T-helper 1 cell treated with Interleukin-12 subunit alpha and Interleukin-12 subunit beta and Interleukin-4 antibody, amounts not matched to agents 30 μg/mL and 1 μg/mL, for 36 hours (primary cell): ENCODE measurements around the gene CRTC1.

Source experiments
- H3K27ac Mint-ChIP-seq: one replicate; pipeline ENCODE4 v1.8.0; 2021; ENCODE audit warnings: mild to moderate bottlenecking, mixed read lengths
- H3K27me3 Mint-ChIP-seq: one replicate; pipeline ENCODE4 v1.8.0; 2021; ENCODE audit warnings: low read depth, mixed read lengths
- H3K36me3 Mint-ChIP-seq: one replicate; pipeline ENCODE4 v1.8.0; 2021; ENCODE audit warnings: low read depth, mixed read lengths
- H3K4me1 Mint-ChIP-seq: one replicate; pipeline ENCODE4 v1.8.0; 2021; ENCODE audit warnings: low read depth, mixed read lengths
- H3K4me3 Mint-ChIP-seq: one replicate; pipeline ENCODE4 v1.8.0; 2021; ENCODE audit warnings: mild to moderate bottlenecking, moderate library complexity, mixed read lengths
- H3K9me3 Mint-ChIP-seq: one replicate; pipeline ENCODE4 v1.8.0; 2021; ENCODE audit warnings: mixed read lengths

Gene CRTC1

GRCh38 chr19:18774107-18774506 lies 90.6 kb downstream of the CRTC1 start:
- no peaks in the 10 kb centered on the region for H3K4me1 Mint-ChIP-seq
- H3K27me3 Mint-ChIP-seq = no peaks in the 10 kb centered on the region
- no peak overlapping the region for H3K4me3 Mint-ChIP-seq
- H3K9me3 Mint-ChIP-seq = no peaks in the 10 kb centered on the region
- H3K27ac Mint-ChIP-seq = no peak overlapping the region
- no peaks in the 10 kb centered on the region for H3K36me3 Mint-ChIP-seq

GRCh38 chr19:18774782-18775444 lies 91.4 kb downstream of the CRTC1 start:
- Mint-ChIP-seq H3K27me3 (no peaks in the 10 kb centered on the region), H3K4me3 (no peak overlapping the region), H3K27ac (no peak overlapping the region), H3K9me3 (no peaks in the 10 kb centered on the region), H3K36me3 (no peaks in the 10 kb centered on the region), H3K4me1 (no peaks in the 10 kb centered on the region)

- H3K27ac Mint-ChIP-seq = no peak overlapping the region
- H3K4me3 Mint-ChIP-seq = no peak overlapping the region
- H3K27me3 Mint-ChIP-seq = no peaks in the 10 kb centered on the region
- no peaks in the 10 kb centered on the region for H3K4me1 Mint-ChIP-seq
- H3K36me3 Mint-ChIP-seq = no peaks in the 10 kb centered on the region
- no peaks in the 10 kb centered on the region for H3K9me3 Mint-ChIP-seq
Measured at GRCh38 chr19:18775586-18776287, 92.3 kb downstream of the CRTC1 start.

GRCh38 chr19:18776288-18776594 lies 92.8 kb downstream of the CRTC1 start:
- Mint-ChIP-seq H3K27me3 (no peaks in the 10 kb centered on the region), H3K36me3 (no peaks in the 10 kb centered on the region), H3K27ac (no peak overlapping the region), H3K4me1 (no peaks in the 10 kb centered on the region), H3K9me3 (no peaks in the 10 kb centered on the region), H3K4me3 (no peak overlapping the region)

GRCh38 chr19:18776736-18777135 lies 93.3 kb downstream of the CRTC1 start:
- Mint-ChIP-seq H3K36me3 (no peaks in the 10 kb centered on the region), H3K4me1 (no peaks in the 10 kb centered on the region), H3K27ac (no peak overlapping the region), H3K27me3 (no peaks in the 10 kb centered on the region), H3K9me3 (no peaks in the 10 kb centered on the region), H3K4me3 (no peak overlapping the region)

- Mint-ChIP-seq H3K9me3 (no peaks in the 10 kb centered on the region), H3K36me3 (no peaks in the 10 kb centered on the region), H3K27ac (no peak overlapping the region), H3K4me1 (no peaks in the 10 kb centered on the region), H3K4me3 (no peak overlapping the region), H3K27me3 (no peaks in the 10 kb centered on the region)
Measured at GRCh38 chr19:18777301-18778075, 94.0 kb downstream of the CRTC1 start.

GRCh38 chr19:18778076-18778389 lies 94.6 kb downstream of the CRTC1 start:
- Mint-ChIP-seq H3K36me3 (no peaks in the 10 kb centered on the region), H3K27ac (no peak overlapping the region), H3K4me1 (no peaks in the 10 kb centered on the region), H3K9me3 (no peaks in the 10 kb centered on the region), H3K4me3 (no peak overlapping the region), H3K27me3 (no peaks in the 10 kb centered on the region)

- Mint-ChIP-seq H3K27ac (no peak overlapping the region), H3K27me3 (no peaks in the 10 kb centered on the region), H3K9me3 (no peaks in the 10 kb centered on the region), H3K36me3 (no peaks in the 10 kb centered on the region), H3K4me1 (no peaks in the 10 kb centered on the region), H3K4me3 (no peak overlapping the region)
Measured at GRCh38 chr19:18778826-18779495, 95.5 kb downstream of the CRTC1 start.

GRCh38 chr19:18780081-18780480 lies 96.6 kb downstream of the CRTC1 start:
- Mint-ChIP-seq H3K27ac (no peak overlapping the region), H3K36me3 (no peaks in the 10 kb centered on the region), H3K4me1 (no peaks in the 10 kb centered on the region), H3K27me3 (peaks cover 5% of the 10 kb centered on the region), H3K9me3 (no peaks in the 10 kb centered on the region), H3K4me3 (no peak overlapping the region)

GRCh38 chr19:18780631-18781030 lies 97.2 kb downstream of the CRTC1 start:
- no peak overlapping the region for H3K4me3 Mint-ChIP-seq
- no peaks in the 10 kb centered on the region for H3K9me3 Mint-ChIP-seq
- no peaks in the 10 kb centered on the region for H3K36me3 Mint-ChIP-seq
- peaks cover 4% of the 10 kb centered on the region for H3K4me1 Mint-ChIP-seq
- peaks cover 9% of the 10 kb centered on the region for H3K27me3 Mint-ChIP-seq
- H3K27ac Mint-ChIP-seq = no peak overlapping the region

GRCh38 chr19:18781047-18781600 lies 97.6 kb downstream of the CRTC1 start:
- peaks cover 4% of the 10 kb centered on the region for H3K4me1 Mint-ChIP-seq
- no peaks in the 10 kb centered on the region for H3K36me3 Mint-ChIP-seq
- H3K27me3 Mint-ChIP-seq = peaks cover 14% of the 10 kb centered on the region
- H3K4me3 Mint-ChIP-seq = no peak overlapping the region
- no peak overlapping the region for H3K27ac Mint-ChIP-seq
- H3K9me3 Mint-ChIP-seq = no peaks in the 10 kb centered on the region

GRCh38 chr19:18781885-18782527 lies 98.5 kb downstream of the CRTC1 start:
- Mint-ChIP-seq H3K4me1 (peaks cover 4% of the 10 kb centered on the region), H3K27me3 (peaks cover 23% of the 10 kb centered on the region), H3K27ac (no peak overlapping the region), H3K9me3 (no peaks in the 10 kb centered on the region), H3K36me3 (no peaks in the 10 kb centered on the region), H3K4me3 (no peak overlapping the region)

- no peak overlapping the region for H3K27ac Mint-ChIP-seq
- peaks cover 30% of the 10 kb centered on the region for H3K27me3 Mint-ChIP-seq
- no peaks in the 10 kb centered on the region for H3K36me3 Mint-ChIP-seq
- no peaks in the 10 kb centered on the region for H3K9me3 Mint-ChIP-seq
- no peak overlapping the region for H3K4me3 Mint-ChIP-seq
- peaks cover 8% of the 10 kb centered on the region for H3K4me1 Mint-ChIP-seq
Measured at GRCh38 chr19:18782559-18783225, 99.2 kb downstream of the CRTC1 start.
